HUES6 (cell line): Measurements from ENCODE around the gene CDC123.
"Not testable (repeated sequence)": the region's sequence is repeated elsewhere in the genome, so short reads cannot be mapped to it uniquely, and the experiment has no call there.

Source experiments
- H3K27ac ChIP-seq: 2 replicates; pipeline ENCODE4 v1.7.0; 2013; ENCODE audit warnings: low read depth, mild to moderate bottlenecking, low read length, inconsistent platforms
- H3K27me3 ChIP-seq: 2 replicates; pipeline ENCODE4 v1.6.1; 2013; ENCODE audit warnings: low read length; ENCODE audit not compliant: control insufficient read depth, insufficient read depth
- H3K36me3 ChIP-seq: 2 replicates; pipeline ENCODE4 v1.6.1; 2013; ENCODE audit warnings: low read length; ENCODE audit not compliant: control insufficient read depth, insufficient read depth
- H3K4me1 ChIP-seq: 2 replicates; pipeline ENCODE4 v1.6.1; 2013; ENCODE audit warnings: low read length; ENCODE audit not compliant: control insufficient read depth, insufficient read depth
- H3K4me3 ChIP-seq: 2 replicates; pipeline ENCODE4 v1.5.1; 2013; ENCODE audit warnings: low read depth, low read length
- H3K9ac ChIP-seq: one replicate; pipeline ENCODE4 v1.6.1; 2013; ENCODE audit warnings: mild to moderate bottlenecking, low read length
- H3K9me3 ChIP-seq: 2 replicates; pipeline ENCODE4 v1.6.1; 2013; ENCODE audit warnings: low read depth, low read length; ENCODE audit not compliant: control insufficient read depth, insufficient read depth

Gene CDC123

GRCh38 chr10:12171512-12171911, 24.5 kb upstream of the CDC123 start:
- not testable (repeated sequence) for H3K27me3 ChIP-seq, H3K9me3 ChIP-seq, H3K4me3 ChIP-seq, H3K9ac ChIP-seq, H3K4me1 ChIP-seq, H3K27ac ChIP-seq
- H3K36me3 ChIP-seq, result peaks cover 72% of the 10 kb centered on the region

GRCh38 chr10:12177642-12178041, 18.3 kb upstream of the CDC123 start:
- no peaks in the 10 kb centered on the region for H3K9me3 ChIP-seq
- H3K4me1 ChIP-seq, result peaks cover 20% of the 10 kb centered on the region
- H3K4me3 ChIP-seq, result no peak overlapping the region
- peaks cover 56% of the 10 kb centered on the region for H3K36me3 ChIP-seq
- H3K27me3 ChIP-seq, result no peaks in the 10 kb centered on the region
- H3K27ac ChIP-seq, result no peak overlapping the region
- no peak overlapping the region for H3K9ac ChIP-seq

- Histone ChIP-seq H3K27me3 (no peaks in the 10 kb centered on the region), H3K27ac (peak overlapping the region; percentile 63), H3K36me3 (peaks cover 54% of the 10 kb centered on the region), H3K9ac (no peak overlapping the region), H3K4me3 (no peak overlapping the region), H3K9me3 (no peaks in the 10 kb centered on the region), H3K4me1 (peaks cover 20% of the 10 kb centered on the region)
Observed at GRCh38 chr10:12179606-12180170, 16.3 kb upstream of the CDC123 start.

- H3K27ac ChIP-seq, result peak overlapping the region; percentile 63; the same call in 1 of the 2 replicates
Observed at GRCh38 chr10:12180221-12180974, 15.6 kb upstream of the CDC123 start.

GRCh38 chr10:12181065-12181775, 14.8 kb upstream of the CDC123 start:
- Histone ChIP-seq H3K27ac (no peak overlapping the region; the same call in 1 of the 2 replicates), H3K4me3 (no peak overlapping the region), H3K27me3 (no peaks in the 10 kb centered on the region), H3K9me3 (no peaks in the 10 kb centered on the region), H3K9ac (no peak overlapping the region), H3K4me1 (peaks cover 20% of the 10 kb centered on the region), H3K36me3 (peaks cover 60% of the 10 kb centered on the region)

More at GRCh38 chr10:12180221-12180974, 15.6 kb upstream of the CDC123 start:
- H3K9ac ChIP-seq, result no peak overlapping the region
- H3K4me3 ChIP-seq, result no peak overlapping the region
- peaks cover 20% of the 10 kb centered on the region for H3K4me1 ChIP-seq
- H3K36me3 ChIP-seq, result peaks cover 56% of the 10 kb centered on the region
- no peaks in the 10 kb centered on the region for H3K27me3 ChIP-seq
- H3K9me3 ChIP-seq, result no peaks in the 10 kb centered on the region

GRCh38 chr10:12184165-12184564, 11.8 kb upstream of the CDC123 start:
- H3K9me3 ChIP-seq, result no peaks in the 10 kb centered on the region
- H3K27ac ChIP-seq, result no peak overlapping the region
- peaks cover 46% of the 10 kb centered on the region for H3K36me3 ChIP-seq
- H3K4me1 ChIP-seq, result peaks cover 20% of the 10 kb centered on the region
- H3K4me3 ChIP-seq, result no peak overlapping the region
- no peak overlapping the region for H3K9ac ChIP-seq
- no peaks in the 10 kb centered on the region for H3K27me3 ChIP-seq

- H3K36me3 ChIP-seq, result peaks cover 39% of the 10 kb centered on the region
- peaks cover 5% of the 10 kb centered on the region; the same call in 1 of the 2 replicates for H3K4me1 ChIP-seq
- no peaks in the 10 kb centered on the region for H3K9me3 ChIP-seq
- H3K27ac ChIP-seq, result no peak overlapping the region
- H3K4me3 ChIP-seq, result no peak overlapping the region
- H3K9ac ChIP-seq, result no peak overlapping the region
- no peaks in the 10 kb centered on the region for H3K27me3 ChIP-seq
Observed at GRCh38 chr10:12186323-12186722, 9.7 kb upstream of the CDC123 start.

GRCh38 chr10:12187321-12187905, 8.6 kb upstream of the CDC123 start:
- Histone ChIP-seq H3K4me1 (0 out of 2 replicates have a peak, but pooled peaks cover 4% of the 10 kb centered on the region), H3K27me3 (no peaks in the 10 kb centered on the region), H3K27ac (no peak overlapping the region), H3K36me3 (peaks cover 45% of the 10 kb centered on the region), H3K9me3 (no peaks in the 10 kb centered on the region), H3K9ac (no peak overlapping the region), H3K4me3 (no peak overlapping the region)

GRCh38 chr10:12188656-12189055, 7.3 kb upstream of the CDC123 start:
- no peak overlapping the region for H3K9ac ChIP-seq
- no peak overlapping the region for H3K4me3 ChIP-seq
- H3K4me1 ChIP-seq, result 0 out of 2 replicates have a peak, but pooled peaks cover 4% of the 10 kb centered on the region
- H3K27ac ChIP-seq, result no peak overlapping the region; the same call in 1 of the 2 replicates
- H3K27me3 ChIP-seq, result no peaks in the 10 kb centered on the region
- peaks cover 42% of the 10 kb centered on the region for H3K36me3 ChIP-seq
- no peaks in the 10 kb centered on the region for H3K9me3 ChIP-seq

GRCh38 chr10:12189426-12189825, 6.6 kb upstream of the CDC123 start:
- H3K27ac ChIP-seq, result peak overlapping the region; percentile 41; the same call in 1 of the 2 replicates
- H3K4me1 ChIP-seq, result 0 out of 2 replicates have a peak, but pooled peaks cover 4% of the 10 kb centered on the region
- no peaks in the 10 kb centered on the region for H3K27me3 ChIP-seq
- H3K36me3 ChIP-seq, result peaks cover 39% of the 10 kb centered on the region
- no peak overlapping the region for H3K9ac ChIP-seq
- H3K9me3 ChIP-seq, result no peaks in the 10 kb centered on the region
- no peak overlapping the region for H3K4me3 ChIP-seq
